K562 (cell line): ENCODE results near the gene UMAD1. TPM values are rescaled to one million over a fixed set of nuclear protein-coding genes. Genes with fewer than 3 reads are reported as not detected.

Source experiments
- CBFA2T2 ChIP-seq: fragments of 450-650 bp; conservative IDR thresholded peaks from 2 replicates; pipeline ENCODE4 v1.6.1; 2017; ENCODE audit warnings: mild to moderate bottlenecking
- E2F6 ChIP-seq, 2 experiments: IDR thresholded peaks; 2 replicates each; pipeline ENCODE4 v1.6.1; 2011; ENCODE audit warnings: borderline replicate concordance in 1 of 2, control low read depth in 1 of 2, low read depth in 1 of 2, low read length in 1 of 2, mild to moderate bottlenecking in 1 of 2, mixed read lengths in 1 of 2, moderate library complexity in 1 of 2; ENCODE audit not compliant: insufficient read depth in 1 of 2, insufficient read length in 1 of 2, poor library complexity in 1 of 2, severe bottlenecking in 1 of 2; ENCODE audit errors: extremely low read depth in 1 of 2
- FOS ChIP-seq: IDR thresholded peaks from 3 replicates; pipeline ENCODE4 v1.6.1; 2011; ENCODE audit not compliant: insufficient read length; ENCODE audit errors: extremely low read depth
- GTF3C2 ChIP-seq: IDR thresholded peaks from 3 replicates; pipeline ENCODE4 v1.6.1; 2011; ENCODE audit warnings: borderline replicate concordance, mild to moderate bottlenecking, moderate library complexity; ENCODE audit not compliant: insufficient read length; ENCODE audit errors: extremely low read depth
- HDGF ChIP-seq: fragments of 450-650 bp; IDR thresholded peaks from 2 replicates; pipeline ENCODE4 v1.6.1; 2016
- HEY1 ChIP-seq: fragments of 250-450 bp; sonication (Bioruptor Pico); IDR thresholded peaks from 2 replicates; pipeline ENCODE4 v1.5.0; 2020; ENCODE audit warnings: mild to moderate bottlenecking, moderate library complexity, borderline replicate concordance
- KAT8 ChIP-seq: fragments of 450-650 bp; IDR thresholded peaks from 2 replicates; pipeline ENCODE4 v1.6.1; 2016; ENCODE audit warnings: low read depth, mild to moderate bottlenecking
- MNT ChIP-seq, 2 experiments: fragments of 450-650 bp; conservative IDR thresholded peaks; 2 replicates each; pipeline ENCODE4 v1.6.1; 2017; ENCODE audit warnings: mild to moderate bottlenecking in 2 of 2, moderate library complexity in 2 of 2
- NR2C2 ChIP-seq, 2 experiments: fragments of 200-800 bp in 1 of 2; sonication (Bioruptor generic) in 1 of 2; sonication (generic) in 1 of 2; formaldehyde crosslinking in 1 of 2; IDR thresholded peaks; 2 replicates each; pipeline versions ENCODE4 v1.6.1 to v1.8.0; 2016 to 2022; ENCODE audit warnings: mild to moderate bottlenecking in 1 of 2, missing compliant biosample characterization in 1 of 2, missing genetic modification characterization in 1 of 2, missing genetic modification reagents in 1 of 2
- PCBP1 ChIP-seq: fragments of 200-400 bp; formaldehyde crosslinking; IDR thresholded peaks from 2 replicates; pipeline ENCODE4 v1.6.1; 2018; ENCODE audit warnings: mild to moderate bottlenecking, low read depth, low read length; ENCODE audit not compliant: poor library complexity, severe bottlenecking
- PHF20 ChIP-seq: fragments of 450-650 bp; IDR thresholded peaks from 2 replicates; pipeline ENCODE4 v1.6.1; 2018; ENCODE audit not compliant: partially characterized antibody
- POLR2G ChIP-seq: fragments of 200-400 bp; formaldehyde crosslinking; IDR thresholded peaks from 2 replicates; pipeline ENCODE4 v1.6.1; 2017; ENCODE audit warnings: low read depth, mild to moderate bottlenecking, antibody characterized with exemption, low read length, moderate library complexity
- POU5F1 ChIP-seq: fragments of 150-350 bp; IDR thresholded peaks from 2 replicates; pipeline ENCODE4 v1.6.1; 2014; ENCODE audit warnings: borderline replicate concordance, low read length, low read depth, mild to moderate bottlenecking; ENCODE audit not compliant: partially characterized antibody
- PTTG1 ChIP-seq: fragments of 450-650 bp; IDR thresholded peaks from 2 replicates; pipeline ENCODE4 v1.6.1; 2016; ENCODE audit warnings: low read depth, mild to moderate bottlenecking, missing genetic modification characterization, missing compliant biosample characterization
- SFPQ ChIP-seq: fragments of 200-400 bp; formaldehyde crosslinking; IDR thresholded peaks from 2 replicates; pipeline ENCODE4 v1.6.1; 2017; ENCODE audit warnings: mild to moderate bottlenecking, low read depth, low read length, moderate library complexity
- SNRNP70 ChIP-seq: fragments of 200-400 bp; formaldehyde crosslinking; optimal IDR thresholded peaks from 2 replicates; pipeline ENCODE3; 2017; ENCODE audit warnings: low read depth, low read length
- STAG1 ChIP-seq: sonication (generic); formaldehyde crosslinking; IDR thresholded peaks from 2 replicates; pipeline ENCODE4 v1.5.0; 2020; ENCODE audit warnings: missing genetic modification reagents, borderline replicate concordance
- TAL1 ChIP-seq: fragments of 450-650 bp; IDR thresholded peaks from 2 replicates; pipeline ENCODE4 v1.6.1; 2016; ENCODE audit warnings: mild to moderate bottlenecking
- TSC22D4 ChIP-seq: fragments of 450-650 bp; IDR thresholded peaks from 2 replicates; pipeline ENCODE4 v1.6.1; 2016; ENCODE audit warnings: missing genetic modification characterization, missing biosample characterization, control low read depth
- ZFP30 ChIP-seq: fragments of 250-450 bp; sonication (Bioruptor Pico); IDR thresholded peaks from 2 replicates; pipeline ENCODE4 v1.8.0; 2022; ENCODE audit warnings: moderate library complexity, mild to moderate bottlenecking, inconsistent platforms, borderline replicate concordance
- polyA plus RNA-seq, 8 experiments: library from polyadenylated mRNA; depleted of rRNA in 4 of 8; stranded (reverse) in 5 of 8; unstranded in 3 of 8; fragments of >200 nt; fragmentation: Nextera tagmentation in 2 of 8; fragmentation: Illumina TruSeq in 1 of 8; extraction: Ambion mirVana in 2 of 8; extraction: Trizol in 1 of 8; gene quantifications; 2 replicates each; pipeline versions ENCODE4 v1.2.1 to v1.2.3, GENCODE V29; 2011 to 2014; ENCODE audit warnings: inconsistent platforms in 1 of 8, missing spikeins in 1 of 8
- total RNA-seq, 7 experiments: library from RNA; depleted of rRNA in 6 of 7; stranded (reverse); fragments of >200 nt in 6 of 7; fragmentation: Illumina TruSeq in 2 of 7; extraction: Trizol in 2 of 7; gene quantifications; 2 replicates each; pipeline versions ENCODE4 v1.2.1 to v1.2.3, GENCODE V29; 2011 to 2021; ENCODE audit warnings: low replicate concordance in 1 of 7

Gene UMAD1
- total and polyA plus RNA-seq, 9 of the 15 experiments (the other 6 are each of a cell fraction or from before 2014, with no cell fraction given), result 9.0 to 26.7 (median 13.3) TPM

DNA sequence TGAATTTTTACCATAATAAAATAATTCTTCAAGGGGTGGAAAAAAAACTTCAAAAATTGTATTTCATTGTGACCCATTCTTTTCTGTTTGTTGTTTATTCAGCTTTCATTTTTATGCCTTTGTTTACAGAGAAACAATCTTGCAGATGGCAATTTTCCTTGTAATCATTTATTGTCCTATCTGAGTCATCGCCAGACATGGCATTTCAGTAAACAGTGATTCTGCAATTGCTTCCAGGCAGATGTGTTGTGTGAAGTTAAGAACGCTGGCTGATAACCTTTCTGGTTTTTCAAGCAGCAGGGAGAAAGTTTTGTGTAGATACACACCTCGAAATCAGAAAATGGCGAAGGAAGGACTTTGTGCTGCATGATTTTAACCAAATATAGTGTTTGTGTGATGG is 158.6 kb downstream of the UMAD1 start (continued):
- TF ChIP-seq NR2C2 (CRISPR knock-in tag; IDR thresholded peaks at IDR 0.05) (no peak), NR2C2 (tag; IDR thresholded peaks at IDR 0.05) (no peak), ZFP30 (no peak), SFPQ (no peak), TAL1 (peak; percentile 67), MNT (conservative IDR thresholded peaks at IDR 0.05) (no peak), PCBP1 (no peak), HDGF (no peak), GTF3C2 (no peak), SNRNP70 (no peak), FOS (no peak), E2F6 (IDR thresholded peaks at IDR 0.05; ENCODE audit: borderline replicate concordance in 1 of 2, extremely low read depth in 1 of 2, insufficient read depth in 1 of 2, insufficient read length in 1 of 2, low read depth in 1 of 2, low read length in 1 of 2, poor library complexity in 1 of 2, severe bottlenecking in 1 of 2) (no peak), PTTG1 (tag) (no peak), PHF20 (no peak), HEY1 (CRISPR knock-in tag) (no peak), TSC22D4 (no peak), STAG1 (CRISPR knock-in tag) (no peak), POU5F1 (no peak), KAT8 (no peak), POLR2G (no peak), CBFA2T2 (peak; percentile 70)
